Measurements from ENCODE around the gene CFAP210. TPM values are rescaled to one million over a fixed set of nuclear protein-coding genes. Genes with fewer than 3 reads are reported as not detected.

The CFAP210 gene
- total RNA-seq, 1 donor from 2014 or later: 0.41 TPM

DNA sequence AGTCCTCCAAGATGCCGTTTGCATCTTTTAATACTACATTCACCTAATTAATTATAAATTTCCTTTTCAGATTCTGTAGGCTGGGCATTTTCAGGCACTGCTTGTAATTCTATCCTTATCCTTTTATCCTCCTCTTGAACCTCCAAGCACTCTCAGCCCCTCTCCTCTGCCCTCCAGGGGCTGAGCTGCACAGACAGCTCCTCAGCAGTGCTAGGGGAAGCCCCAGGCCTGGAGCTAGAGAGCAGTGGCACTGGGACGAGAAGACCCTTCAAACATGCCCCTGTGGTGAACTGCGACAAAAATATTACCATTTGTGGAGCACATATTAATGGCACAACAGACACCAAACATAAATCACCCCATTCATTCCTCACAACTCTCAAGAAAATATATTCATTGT lies 32.9 kb downstream of the CFAP210 start:
- H3K27ac Mint-ChIP-seq (ENCODE audit: unreplicated experiment): no peak overlapping the region
- TF ChIP-seq, protein P1, sequence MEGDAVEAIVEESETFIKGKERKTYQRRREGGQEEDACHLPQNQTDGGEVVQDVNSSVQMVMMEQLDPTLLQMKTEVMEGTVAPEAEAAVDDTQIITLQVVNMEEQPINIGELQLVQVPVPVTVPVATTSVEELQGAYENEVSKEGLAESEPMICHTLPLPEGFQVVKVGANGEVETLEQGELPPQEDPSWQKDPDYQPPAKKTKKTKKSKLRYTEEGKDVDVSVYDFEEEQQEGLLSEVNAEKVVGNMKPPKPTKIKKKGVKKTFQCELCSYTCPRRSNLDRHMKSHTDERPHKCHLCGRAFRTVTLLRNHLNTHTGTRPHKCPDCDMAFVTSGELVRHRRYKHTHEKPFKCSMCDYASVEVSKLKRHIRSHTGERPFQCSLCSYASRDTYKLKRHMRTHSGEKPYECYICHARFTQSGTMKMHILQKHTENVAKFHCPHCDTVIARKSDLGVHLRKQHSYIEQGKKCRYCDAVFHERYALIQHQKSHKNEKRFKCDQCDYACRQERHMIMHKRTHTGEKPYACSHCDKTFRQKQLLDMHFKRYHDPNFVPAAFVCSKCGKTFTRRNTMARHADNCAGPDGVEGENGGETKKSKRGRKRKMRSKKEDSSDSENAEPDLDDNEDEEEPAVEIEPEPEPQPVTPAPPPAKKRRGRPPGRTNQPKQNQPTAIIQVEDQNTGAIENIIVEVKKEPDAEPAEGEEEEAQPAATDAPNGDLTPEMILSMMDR (IDR thresholded peaks at IDR 0.05; ENCODE audit: unreplicated experiment): no peak
- H3K36me3 Mint-ChIP-seq (ENCODE audit: low read depth, unreplicated experiment): no peaks in the 10 kb centered on the region
- H3K27me3 Mint-ChIP-seq (ENCODE audit: unreplicated experiment): no peaks in the 10 kb centered on the region
- DNase-seq (ENCODE audit: low spot score): no peak
- no peak overlapping the region for H3K4me3 Mint-ChIP-seq (ENCODE audit: unreplicated experiment)
- H3K4me1 Mint-ChIP-seq (ENCODE audit: unreplicated experiment): peaks cover 33% of the 10 kb centered on the region
- no peaks in the 10 kb centered on the region for H3K9me3 Mint-ChIP-seq (ENCODE audit: unreplicated experiment)

DNA sequence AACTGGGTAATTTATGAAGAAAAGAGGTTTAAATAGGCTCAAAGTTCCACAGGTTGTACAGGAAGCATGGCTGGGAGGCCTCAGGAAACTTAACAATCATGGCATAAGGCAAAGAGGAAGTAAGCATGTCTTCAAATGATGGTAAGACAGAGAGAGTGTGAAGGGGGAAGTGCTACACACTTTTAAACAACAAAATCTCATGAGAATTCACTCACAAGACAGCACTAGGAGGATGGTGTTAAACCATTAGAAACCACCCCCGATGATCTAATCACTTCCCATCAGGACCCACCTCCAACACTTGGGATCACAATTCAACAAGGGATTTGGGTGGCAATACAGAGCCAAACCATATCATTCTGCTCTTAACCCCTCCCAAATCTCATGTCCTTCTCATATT lies 34.9 kb downstream of the CFAP210 start:
- DNase-seq (ENCODE audit: low spot score): no peak
- Mint-ChIP-seq H3K4me1 (ENCODE audit: unreplicated experiment) (peaks cover 21% of the 10 kb centered on the region), H3K4me3 (ENCODE audit: unreplicated experiment) (no peak overlapping the region), H3K27me3 (ENCODE audit: unreplicated experiment) (peaks cover 1% of the 10 kb centered on the region), H3K9me3 (ENCODE audit: unreplicated experiment) (no peaks in the 10 kb centered on the region), H3K36me3 (ENCODE audit: low read depth, unreplicated experiment) (no peaks in the 10 kb centered on the region), H3K27ac (ENCODE audit: unreplicated experiment) (no peak overlapping the region)
- TF ChIP-seq, protein P1 (IDR thresholded peaks at IDR 0.05; ENCODE audit: unreplicated experiment): no peak

DNA sequence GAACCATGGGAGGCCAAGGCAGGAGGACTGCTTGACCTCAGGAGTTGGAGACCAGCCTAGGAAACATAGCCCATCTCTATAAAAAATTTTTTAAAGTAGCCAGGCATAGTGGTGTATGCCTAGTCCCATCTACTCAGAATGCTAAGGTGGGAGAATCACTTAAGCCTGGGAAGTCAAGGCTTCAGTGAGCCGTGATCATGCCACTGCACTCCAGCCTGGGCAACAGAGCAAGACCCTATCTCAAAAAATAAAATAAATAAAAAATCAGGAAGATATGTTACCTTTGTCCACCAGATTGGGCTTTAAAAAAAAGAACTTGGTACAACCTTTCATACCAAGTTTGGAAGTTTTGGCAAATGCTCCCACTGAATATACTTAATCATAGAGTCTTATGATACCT lies 35.3 kb downstream of the CFAP210 start:
- TF ChIP-seq, protein P1 (IDR thresholded peaks at IDR 0.05; ENCODE audit: unreplicated experiment): no peak
- H3K9me3 Mint-ChIP-seq (ENCODE audit: unreplicated experiment): no peaks in the 10 kb centered on the region
- peaks cover 21% of the 10 kb centered on the region for H3K4me1 Mint-ChIP-seq (ENCODE audit: unreplicated experiment)
- DNase-seq (ENCODE audit: low spot score): no peak
- peaks cover 1% of the 10 kb centered on the region for H3K27me3 Mint-ChIP-seq (ENCODE audit: unreplicated experiment)
- H3K36me3 Mint-ChIP-seq (ENCODE audit: low read depth, unreplicated experiment): no peaks in the 10 kb centered on the region
- H3K4me3 Mint-ChIP-seq (ENCODE audit: unreplicated experiment): no peak overlapping the region
- no peak overlapping the region for H3K27ac Mint-ChIP-seq (ENCODE audit: unreplicated experiment)

DNA sequence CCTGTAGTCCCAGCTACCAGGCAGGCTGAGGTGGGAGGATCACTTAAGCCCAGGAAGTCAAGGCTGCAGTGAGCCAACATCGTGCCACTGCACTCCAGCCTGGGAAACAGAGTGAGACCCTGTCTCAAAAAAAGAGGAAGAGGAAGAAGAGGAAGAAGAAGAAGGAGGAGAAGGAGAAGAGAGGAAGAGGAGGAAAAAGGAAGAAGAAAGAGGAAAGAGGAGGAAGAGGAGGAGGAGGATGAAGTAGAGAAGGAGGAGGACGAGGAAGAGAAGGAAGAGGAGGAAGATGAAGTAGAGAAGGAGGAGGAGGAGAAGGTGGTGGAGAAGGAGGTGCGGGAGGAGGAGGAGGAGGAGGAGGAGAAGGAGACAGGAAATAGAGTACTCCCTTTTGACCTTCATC lies 38.0 kb downstream of the CFAP210 start:
- H3K27ac Mint-ChIP-seq (ENCODE audit: unreplicated experiment): no peak overlapping the region
- H3K4me1 Mint-ChIP-seq (ENCODE audit: unreplicated experiment): peaks cover 19% of the 10 kb centered on the region
- TF ChIP-seq, protein P1 (IDR thresholded peaks at IDR 0.05; ENCODE audit: unreplicated experiment): no peak
- H3K4me3 Mint-ChIP-seq (ENCODE audit: unreplicated experiment): no peak overlapping the region
- no peak for DNase-seq (ENCODE audit: low spot score)
- H3K36me3 Mint-ChIP-seq (ENCODE audit: low read depth, unreplicated experiment): no peaks in the 10 kb centered on the region
- H3K27me3 Mint-ChIP-seq (ENCODE audit: unreplicated experiment): peaks cover 1% of the 10 kb centered on the region
- H3K9me3 Mint-ChIP-seq (ENCODE audit: unreplicated experiment): no peaks in the 10 kb centered on the region

DNA sequence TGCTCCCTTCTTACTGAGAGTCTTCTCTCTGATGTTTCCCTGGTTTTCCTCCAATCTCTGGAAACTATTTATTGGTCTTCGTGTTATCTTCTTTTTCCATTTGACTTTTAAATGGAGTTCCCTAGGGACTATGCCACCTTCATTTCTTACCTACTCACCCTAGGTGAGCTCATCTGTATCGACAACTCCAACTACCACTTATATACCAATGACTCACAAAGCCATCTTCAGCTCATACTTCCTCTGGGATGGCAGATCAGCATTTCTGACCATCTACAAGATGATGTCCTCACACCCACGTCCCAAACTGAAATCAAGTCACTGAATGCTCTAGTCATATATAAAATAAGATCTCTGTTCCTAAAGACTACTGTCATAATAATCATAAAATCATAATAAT lies 40.6 kb downstream of the CFAP210 start:
- DNase-seq (ENCODE audit: low spot score): no peak
- peaks cover 1% of the 10 kb centered on the region for H3K27me3 Mint-ChIP-seq (ENCODE audit: unreplicated experiment)
- TF ChIP-seq, protein P1 (IDR thresholded peaks at IDR 0.05; ENCODE audit: unreplicated experiment): no peak
- no peaks in the 10 kb centered on the region for H3K36me3 Mint-ChIP-seq (ENCODE audit: low read depth, unreplicated experiment)
- H3K4me1 Mint-ChIP-seq (ENCODE audit: unreplicated experiment): peaks cover 9% of the 10 kb centered on the region
- no peaks in the 10 kb centered on the region for H3K9me3 Mint-ChIP-seq (ENCODE audit: unreplicated experiment)
- no peak overlapping the region for H3K4me3 Mint-ChIP-seq (ENCODE audit: unreplicated experiment)
- no peak overlapping the region for H3K27ac Mint-ChIP-seq (ENCODE audit: unreplicated experiment)
